DMS 273 treated with DMSO at 0.1 percent for 48 hours (cell line): ENCODE measurements around the gene CCNL2.

Experiments used
- DNase-seq: peaks from one replicate; lab custom pipeline; 2025; lab: John Stamatoyannopoulos, UW

The CCNL2 gene

DNA sequence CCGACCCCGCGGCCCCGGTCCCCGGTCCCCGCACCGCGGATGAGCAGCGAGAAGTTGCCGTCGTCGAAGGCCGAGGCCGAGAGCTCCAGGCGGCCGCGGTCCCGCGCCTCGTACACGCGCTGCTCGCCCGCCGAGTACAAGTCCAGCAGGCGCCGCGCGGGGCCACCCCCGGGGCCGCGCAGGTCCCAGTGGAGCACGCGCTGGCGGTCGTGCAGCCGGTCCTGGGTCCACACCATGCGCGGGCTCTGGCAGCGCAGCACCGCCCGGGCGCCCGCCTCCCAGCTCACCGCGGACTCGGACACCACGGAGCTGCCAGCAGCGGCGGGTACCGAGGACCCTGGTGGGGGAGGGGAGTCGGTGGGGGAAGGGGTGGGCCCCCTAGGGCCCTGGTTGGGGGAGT, 43.7 kb downstream of the CCNL2 start:
- no peak for DNase-seq

GRCh38 chr1:1354271-1355247, 44.6 kb downstream of the CCNL2 start:
- no peak for DNase-seq

DNA sequence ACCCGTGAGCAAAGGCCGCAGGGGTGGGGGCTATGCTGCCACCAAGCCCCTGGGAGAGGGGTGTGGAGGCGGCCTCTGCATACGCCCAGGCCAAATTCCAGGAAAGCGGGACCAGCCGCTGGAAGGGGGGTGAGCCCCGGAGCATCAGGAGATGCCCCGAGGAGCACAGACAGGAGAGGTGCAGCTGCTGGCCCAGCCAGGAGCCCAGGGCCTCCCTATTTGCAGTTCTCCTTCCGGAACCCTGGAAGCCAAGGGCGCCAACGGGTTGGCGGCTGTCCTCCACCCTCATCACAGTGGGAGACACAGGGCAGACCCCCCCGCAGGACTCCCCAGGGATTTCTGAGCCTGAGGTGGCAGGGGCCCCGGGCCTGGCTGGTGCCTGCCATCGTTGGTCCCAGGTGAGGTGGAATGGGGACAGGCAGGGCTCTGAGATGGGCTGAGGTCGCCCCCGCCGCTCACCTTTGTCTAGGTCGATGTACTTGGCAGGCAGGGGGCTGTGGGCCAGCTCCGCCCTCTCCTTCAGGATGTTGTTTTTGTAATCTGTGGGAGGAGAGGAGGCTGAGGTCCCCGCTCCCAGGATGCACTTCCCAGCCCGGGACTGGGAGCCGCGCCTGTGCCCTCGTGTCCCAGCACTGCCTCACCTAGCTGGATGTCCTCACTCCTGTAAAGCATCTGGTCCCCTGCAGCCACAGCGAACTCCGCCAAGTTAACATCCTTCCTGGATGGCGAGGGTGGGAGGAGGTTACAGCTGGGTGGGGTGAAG, 45.6 kb downstream of the CCNL2 start:
- no peak for DNase-seq

DNA sequence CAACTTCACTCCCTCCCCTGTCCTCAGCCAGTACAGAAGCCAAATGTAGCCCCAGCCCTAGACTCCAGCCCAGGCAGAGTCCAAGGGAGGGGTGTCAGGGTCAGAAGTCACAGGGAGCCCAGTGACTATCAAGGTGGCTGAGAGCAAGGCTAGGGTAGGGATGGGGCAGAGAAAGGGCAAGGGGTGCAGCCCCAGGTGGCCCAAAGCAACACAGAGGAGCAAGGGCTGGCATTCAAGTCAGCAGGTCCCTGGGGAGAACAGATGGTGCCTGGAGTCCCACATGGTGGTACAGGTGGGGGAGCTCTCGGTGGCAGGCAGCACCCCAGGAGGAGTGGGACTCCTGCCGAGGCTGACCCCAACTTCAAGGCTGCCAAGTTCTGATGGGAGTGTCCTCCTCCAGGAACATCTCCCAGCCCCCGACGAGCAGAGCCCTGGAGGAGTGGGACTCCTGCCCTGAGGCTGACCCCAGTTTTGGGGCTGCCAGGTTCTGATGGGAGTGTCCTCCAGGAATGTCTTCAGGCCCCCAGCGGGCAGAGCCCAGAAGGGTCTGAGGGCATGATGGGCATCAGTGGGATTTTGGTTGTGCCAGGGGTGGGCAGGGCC, 46.2 kb downstream of the CCNL2 start:
- DNase-seq = no peak

GRCh38 chr1:1351511-1352427, 47.4 kb downstream of the CCNL2 start:
- DNase-seq = no peak

GRCh38 chr1:1349256-1350012, 49.7 kb downstream of the CCNL2 start, which contains the start of gene DVL1:
Gene DVL1 (minus strand): TSS chr1:1349418. CDS start chr1:1349065, 353 bp downstream.
- no peak for DNase-seq

DNA sequence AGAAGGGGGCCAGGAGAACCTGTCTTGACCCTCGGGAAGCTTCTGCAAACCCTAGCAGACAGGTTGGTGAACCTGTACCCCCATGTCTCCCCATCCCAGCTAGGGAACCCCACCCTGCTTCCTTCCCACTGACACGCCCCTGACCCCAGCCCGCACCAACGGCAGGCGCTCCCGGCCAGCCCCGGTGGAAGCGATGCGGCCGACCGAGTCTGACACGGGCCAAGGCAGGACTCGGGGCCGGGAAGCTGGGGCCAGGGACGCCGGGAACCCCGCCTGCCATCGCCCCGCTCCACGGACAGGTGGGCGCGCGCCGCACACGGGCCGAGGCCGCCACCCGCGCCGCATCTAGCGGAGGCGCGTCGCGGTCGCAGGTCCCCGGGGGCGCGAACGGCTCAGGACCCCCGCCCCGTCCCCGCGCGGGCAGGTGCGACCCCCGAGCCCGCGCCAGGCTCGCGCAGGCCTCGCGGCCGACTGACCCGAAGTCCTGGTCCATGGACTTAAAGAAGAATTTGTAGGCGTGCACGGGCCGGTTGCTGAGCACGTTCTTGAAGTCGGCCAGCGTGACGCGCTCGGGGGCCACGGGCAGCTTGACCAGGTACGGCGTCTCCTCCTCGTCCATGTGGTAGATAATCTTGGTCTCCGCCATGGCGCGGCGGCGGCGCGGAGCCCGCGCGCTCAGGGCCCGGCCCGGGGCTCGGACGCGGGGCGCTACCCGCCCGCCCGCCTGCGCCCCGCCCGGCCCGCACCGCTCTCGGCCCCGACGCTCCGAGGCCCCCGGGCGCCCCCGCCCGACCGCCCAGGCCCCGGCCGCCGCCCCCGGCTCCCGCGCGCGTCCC, 50.5 kb downstream of the CCNL2 start:
- no peak for DNase-seq

- DNase-seq = no peak
These were observed 51.3 kb downstream of the CCNL2 start for GRCh38 chr1:1347663-1348419.

GRCh38 chr1:1347026-1347595, 52.0 kb downstream of the CCNL2 start:
- DNase-seq = no peak

DNA sequence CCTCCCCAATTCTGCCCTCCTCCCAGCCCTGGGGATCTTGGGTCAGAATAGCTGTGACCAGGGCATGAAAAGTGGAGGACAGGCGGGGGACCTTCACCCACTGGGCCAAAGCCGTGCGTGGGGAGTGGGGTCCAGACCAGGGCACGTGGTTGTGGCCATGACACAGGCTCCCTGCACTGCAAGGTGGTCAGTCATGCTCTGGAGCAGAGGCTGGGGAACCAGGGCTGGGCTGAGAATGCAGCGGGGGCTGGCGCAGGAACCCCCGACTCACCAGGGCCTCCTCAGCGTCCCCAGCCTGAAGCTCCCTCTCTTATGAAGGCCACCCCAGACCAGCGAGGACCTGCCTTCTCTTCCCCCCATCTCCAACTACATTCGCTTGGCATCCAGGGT, 52.6 kb downstream of the CCNL2 start:
- no peak for DNase-seq

DNA sequence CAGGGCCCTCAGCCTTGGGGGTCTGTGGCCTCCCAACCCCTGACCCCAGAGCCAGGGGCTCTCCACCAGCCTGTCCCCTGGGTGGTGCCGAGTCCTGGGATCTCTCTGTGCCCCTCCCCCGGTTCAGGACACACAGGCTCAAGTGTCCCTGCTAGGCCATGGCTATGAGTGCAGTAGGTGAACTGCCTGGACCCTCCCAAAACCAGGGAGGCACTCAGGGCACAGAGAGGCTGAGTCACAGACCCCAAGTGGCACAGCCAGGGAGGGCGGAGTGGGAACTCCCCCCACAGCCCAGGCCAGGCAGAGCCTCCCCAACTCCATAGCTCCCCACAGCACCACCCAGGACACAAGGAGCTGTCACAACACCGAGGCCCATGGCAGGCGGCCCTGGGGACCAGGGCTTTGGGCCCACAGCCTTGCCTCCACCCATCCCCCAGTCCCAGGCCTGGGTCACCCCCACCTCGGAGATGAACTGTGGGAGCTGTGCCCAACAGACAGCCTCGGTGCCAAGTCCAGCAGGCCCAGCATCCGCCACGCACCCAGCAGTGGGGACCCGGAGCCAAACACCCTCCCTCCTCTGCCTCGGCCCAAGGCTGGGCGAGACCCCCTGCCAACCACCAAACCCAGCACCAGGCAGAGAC, 53.2 kb downstream of the CCNL2 start:
- DNase-seq = no peak

GRCh38 chr1:1345384-1345783, 53.8 kb downstream of the CCNL2 start:
- DNase-seq = no peak

DNA sequence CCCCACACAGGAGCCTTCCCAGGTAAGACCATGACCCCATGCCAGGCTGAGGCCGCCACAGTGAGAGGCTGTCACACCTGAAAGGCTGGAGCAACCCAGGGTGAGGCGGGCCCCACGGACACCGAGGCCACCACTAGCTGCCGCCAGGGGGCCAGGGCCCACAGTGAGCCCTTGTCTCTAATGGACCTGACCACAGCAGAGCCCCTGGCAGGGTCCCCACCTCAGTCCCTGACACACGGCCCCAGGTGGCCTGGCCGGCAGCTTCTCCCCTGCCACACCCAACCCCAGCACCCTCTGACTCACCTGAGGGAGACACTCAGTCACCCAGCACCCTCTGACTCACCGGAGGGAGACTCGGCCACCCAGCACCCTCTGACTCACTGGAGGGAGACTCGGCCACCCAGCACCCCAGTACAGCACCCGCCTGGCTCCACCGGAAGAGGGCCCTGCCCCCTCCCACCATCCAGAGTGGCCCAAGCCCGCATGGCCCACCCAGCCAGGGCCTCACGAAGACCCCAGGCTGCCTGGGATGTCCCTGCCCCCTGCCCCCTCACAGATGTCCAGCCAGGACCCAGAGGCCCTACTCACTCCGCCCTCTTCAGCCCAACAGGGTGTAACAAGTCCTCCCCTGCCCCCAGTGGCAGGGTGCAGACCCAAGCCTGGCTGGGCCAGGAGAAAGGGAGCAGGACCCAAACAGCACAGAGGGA, 54.3 kb downstream of the CCNL2 start:
- DNase-seq = no peak

- no peak for DNase-seq
These were observed 55.2 kb downstream of the CCNL2 start for GRCh38 chr1:1343811-1344421.

DNA sequence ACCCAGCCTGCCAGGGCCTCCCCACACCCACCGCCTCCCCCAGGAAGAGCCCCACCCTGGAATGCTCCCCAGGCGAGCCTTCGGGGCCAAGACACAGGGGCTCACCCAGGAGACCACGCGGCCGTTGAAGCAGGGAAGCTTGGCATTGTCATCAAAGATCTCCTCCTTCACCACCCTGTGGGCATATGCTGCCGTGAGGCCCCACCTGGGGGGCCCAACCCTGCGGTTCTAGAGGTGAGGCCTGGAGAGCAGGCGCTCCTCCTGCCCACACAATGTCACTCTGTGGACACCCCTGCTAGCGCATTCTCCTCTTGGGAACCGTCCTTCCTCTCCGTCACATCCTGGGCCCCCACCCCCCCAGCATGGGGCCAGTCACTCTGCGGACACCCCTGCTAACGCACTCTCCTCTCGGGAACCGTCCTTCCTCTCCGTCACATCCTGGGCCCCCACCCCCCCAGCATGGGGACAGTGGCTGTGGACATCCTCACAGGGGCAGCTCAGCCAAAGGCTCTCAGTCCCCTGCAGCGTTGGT, 56.5 kb downstream of the CCNL2 start:
- no peak for DNase-seq

DNA sequence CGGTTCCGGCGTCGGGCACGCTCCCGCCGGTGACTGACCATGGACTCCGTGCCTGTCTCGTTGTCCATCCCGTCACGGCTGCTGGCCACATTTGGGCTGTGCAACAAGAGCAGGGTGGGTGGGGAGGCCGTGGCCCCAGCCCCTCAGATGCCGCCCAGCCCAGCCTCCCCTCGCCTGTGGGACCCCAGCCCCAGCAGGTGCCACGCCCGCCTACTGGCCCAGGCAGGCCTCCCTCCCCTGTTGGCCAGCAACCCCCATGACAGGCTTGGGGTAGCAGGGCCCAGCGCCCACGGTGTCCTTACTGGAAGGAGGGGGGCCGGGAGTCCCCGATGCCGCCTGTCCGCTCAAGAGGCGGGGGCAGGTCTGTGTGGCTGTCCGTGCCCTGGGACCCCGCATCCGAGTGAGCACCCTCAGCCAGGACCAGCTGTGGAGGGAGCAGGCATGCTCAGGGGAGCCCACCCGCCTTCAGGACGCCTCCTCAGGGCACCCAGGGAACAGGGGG, 57.0 kb downstream of the CCNL2 start:
- no peak for DNase-seq
